ENCODE data around the gene CARD18. TPM values are rescaled to one million over a fixed set of nuclear protein-coding genes. Genes with fewer than 3 reads are reported as not detected.

CARD18 gene
- total and polyA plus RNA-seq, 2 of the 13 experiments (the other 11 are each of a cell fraction or from before 2014, with no cell fraction given) = not detected

DNA sequence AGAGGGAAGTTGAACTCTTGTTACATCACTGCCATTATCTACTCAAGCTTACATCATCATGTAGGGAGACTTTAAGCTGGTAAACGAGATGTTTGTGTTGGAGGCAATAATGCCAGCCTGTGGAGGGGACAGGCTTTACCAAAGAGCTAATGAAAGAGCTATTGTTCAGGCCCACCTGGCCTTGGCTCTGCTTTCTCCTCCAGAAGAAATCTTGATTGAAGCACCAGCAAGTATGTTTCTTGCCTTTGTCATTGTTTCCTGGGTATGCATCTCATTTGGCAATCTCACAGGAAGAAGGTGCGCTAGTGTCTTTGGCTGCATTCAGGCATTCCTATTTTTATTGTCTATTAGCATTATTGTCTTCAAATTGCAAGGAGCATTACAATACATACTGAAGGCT is 16.7 kb upstream of the CARD18 start (continued):
- TF ChIP-seq LCORL (IDR thresholded peaks at IDR 0.05) (no peak), LCORL (CRISPR knock-in tag; IDR thresholded peaks at IDR 0.05) (no peak), ZNF841 (CRISPR knock-in tag; IDR thresholded peaks at IDR 0.05; ENCODE audit: borderline replicate concordance) (no peak), ZNF136 (CRISPR knock-in tag; IDR thresholded peaks at IDR 0.05; ENCODE audit: low read depth) (no peak), ZBTB38 (CRISPR knock-in tag; IDR thresholded peaks at IDR 0.05) (no peak), NFIC (IDR thresholded peaks at IDR 0.05; ENCODE audit: low read length) (no peak), TEF (CRISPR knock-in tag; IDR thresholded peaks at IDR 0.05) (no peak), FOXA1 (IDR thresholded peaks at IDR 0.05) (no peak), FOXA1 (CRISPR knock-in tag; IDR thresholded peaks at IDR 0.05) (no peak)
- TF ChIP-seq, protein P1, sequence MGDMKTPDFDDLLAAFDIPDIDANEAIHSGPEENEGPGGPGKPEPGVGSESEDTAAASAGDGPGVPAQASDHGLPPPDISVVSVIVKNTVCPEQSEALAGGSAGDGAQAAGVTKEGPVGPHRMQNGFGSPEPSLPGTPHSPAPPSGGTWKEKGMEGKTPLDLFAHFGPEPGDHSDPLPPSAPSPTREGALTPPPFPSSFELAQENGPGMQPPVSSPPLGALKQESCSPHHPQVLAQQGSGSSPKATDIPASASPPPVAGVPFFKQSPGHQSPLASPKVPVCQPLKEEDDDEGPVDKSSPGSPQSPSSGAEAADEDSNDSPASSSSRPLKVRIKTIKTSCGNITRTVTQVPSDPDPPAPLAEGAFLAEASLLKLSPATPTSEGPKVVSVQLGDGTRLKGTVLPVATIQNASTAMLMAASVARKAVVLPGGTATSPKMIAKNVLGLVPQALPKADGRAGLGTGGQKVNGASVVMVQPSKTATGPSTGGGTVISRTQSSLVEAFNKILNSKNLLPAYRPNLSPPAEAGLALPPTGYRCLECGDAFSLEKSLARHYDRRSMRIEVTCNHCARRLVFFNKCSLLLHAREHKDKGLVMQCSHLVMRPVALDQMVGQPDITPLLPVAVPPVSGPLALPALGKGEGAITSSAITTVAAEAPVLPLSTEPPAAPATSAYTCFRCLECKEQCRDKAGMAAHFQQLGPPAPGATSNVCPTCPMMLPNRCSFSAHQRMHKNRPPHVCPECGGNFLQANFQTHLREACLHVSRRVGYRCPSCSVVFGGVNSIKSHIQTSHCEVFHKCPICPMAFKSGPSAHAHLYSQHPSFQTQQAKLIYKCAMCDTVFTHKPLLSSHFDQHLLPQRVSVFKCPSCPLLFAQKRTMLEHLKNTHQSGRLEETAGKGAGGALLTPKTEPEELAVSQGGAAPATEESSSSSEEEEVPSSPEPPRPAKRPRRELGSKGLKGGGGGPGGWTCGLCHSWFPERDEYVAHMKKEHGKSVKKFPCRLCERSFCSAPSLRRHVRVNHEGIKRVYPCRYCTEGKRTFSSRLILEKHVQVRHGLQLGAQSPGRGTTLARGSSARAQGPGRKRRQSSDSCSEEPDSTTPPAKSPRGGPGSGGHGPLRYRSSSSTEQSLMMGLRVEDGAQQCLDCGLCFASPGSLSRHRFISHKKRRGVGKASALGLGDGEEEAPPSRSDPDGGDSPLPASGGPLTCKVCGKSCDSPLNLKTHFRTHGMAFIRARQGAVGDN (CRISPR knock-in tag; IDR thresholded peaks at IDR 0.05) = no peak
- TF ChIP-seq, protein P2, sequence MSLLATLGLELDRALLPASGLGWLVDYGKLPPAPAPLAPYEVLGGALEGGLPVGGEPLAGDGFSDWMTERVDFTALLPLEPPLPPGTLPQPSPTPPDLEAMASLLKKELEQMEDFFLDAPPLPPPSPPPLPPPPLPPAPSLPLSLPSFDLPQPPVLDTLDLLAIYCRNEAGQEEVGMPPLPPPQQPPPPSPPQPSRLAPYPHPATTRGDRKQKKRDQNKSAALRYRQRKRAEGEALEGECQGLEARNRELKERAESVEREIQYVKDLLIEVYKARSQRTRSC (CRISPR knock-in tag; IDR thresholded peaks at IDR 0.05; ENCODE audit: low read depth) = no peak
- TF ChIP-seq, protein P3, sequence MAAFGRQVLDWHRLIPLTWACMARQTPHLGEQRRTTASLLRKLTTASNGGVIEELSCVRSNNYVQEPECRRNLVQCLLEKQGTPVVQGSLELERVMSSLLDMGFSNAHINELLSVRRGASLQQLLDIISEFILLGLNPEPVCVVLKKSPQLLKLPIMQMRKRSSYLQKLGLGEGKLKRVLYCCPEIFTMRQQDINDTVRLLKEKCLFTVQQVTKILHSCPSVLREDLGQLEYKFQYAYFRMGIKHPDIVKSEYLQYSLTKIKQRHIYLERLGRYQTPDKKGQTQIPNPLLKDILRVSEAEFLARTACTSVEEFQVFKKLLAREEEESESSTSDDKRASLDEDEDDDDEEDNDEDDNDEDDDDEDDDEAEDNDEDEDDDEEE (CRISPR knock-in tag; IDR thresholded peaks at IDR 0.05) = no peak

All from HepG2 (cell line).